CD4-positive, alpha-beta T cell treated with Interleukin-12 subunit alpha and Interleukin-12 subunit beta, for 1 hour (primary cell): ENCODE data around the gene KIT.

Source experiments
- DNase-seq: peaks from one replicate; pipeline ENCODE4 v3.0.0-alpha.2; 2020

Gene KIT

GRCh38 chr4:54750341-54750740, 92.6 kb downstream of the KIT start:
- no peak for DNase-seq

GRCh38 chr4:54754394-54754793, 96.6 kb downstream of the KIT start:
- DNase-seq, result no peak

- DNase-seq, result no peak
Measured at GRCh38 chr4:54764476-54764875, 106.7 kb downstream of the KIT start.

- DNase-seq, result no peak
Measured at GRCh38 chr4:54767376-54767775, 109.6 kb downstream of the KIT start.

GRCh38 chr4:54773022-54773421, 115.3 kb downstream of the KIT start:
- DNase-seq, result no peak

- DNase-seq, result no peak
Measured at GRCh38 chr4:54779036-54779435, 121.3 kb downstream of the KIT start.

- DNase-seq, result no peak
Measured at GRCh38 chr4:54779476-54780148, 121.9 kb downstream of the KIT start.

GRCh38 chr4:54780149-54780495, 122.4 kb downstream of the KIT start:
- DNase-seq, result no peak

GRCh38 chr4:54781756-54782155, 124.0 kb downstream of the KIT start:
- DNase-seq, result no peak

GRCh38 chr4:54783402-54784110, 125.8 kb downstream of the KIT start:
- DNase-seq, result no peak

GRCh38 chr4:54784161-54784671, 126.5 kb downstream of the KIT start:
- no peak for DNase-seq
